Vagina (tissue), 2 donors: ENCODE measurements around the gene PTPRK. TPM values are rescaled to one million over a fixed set of nuclear protein-coding genes. Genes with fewer than 3 reads are reported as not detected.

Experiments
- DNase-seq, 2 donors: peaks; one replicate each; pipeline ENCODE4 v3.0.0-alpha.2; 2017; ENCODE audit errors: extremely low spot score in 2 of 2
- H3K27ac ChIP-seq: fragments of 200-600 bp; sonication (generic); one replicate; pipeline ENCODE4 v1.5.1; 2019
- H3K27me3 ChIP-seq: fragments of 200-600 bp; sonication (generic); one replicate; pipeline ENCODE4 v1.5.1; 2019
- H3K36me3 ChIP-seq, 2 donors: fragments of 200-600 bp; sonication (generic); one replicate each; pipeline ENCODE4 v1.5.1; 2017 to 2019
- H3K4me1 ChIP-seq: fragments of 200-600 bp; sonication (generic); one replicate; pipeline ENCODE4 v1.5.1; 2019
- H3K4me3 ChIP-seq, 2 donors: fragments of 200-600 bp; sonication (generic); 1 replicate in 1 of 2; 2 replicates in 1 of 2; pipeline ENCODE4 v1.5.1; 2016 to 2019
- H3K9me3 ChIP-seq: fragments of 200-600 bp; sonication (generic); one replicate; pipeline ENCODE4 v1.5.1; 2019
- POLR2A ChIP-seq, 2 donors: fragments of 450-650 bp; IDR thresholded peaks; one replicate each; pipeline ENCODE4 v1.6.1; 2017; ENCODE audit warnings: antibody characterized with exemption in 2 of 2, mild to moderate bottlenecking in 2 of 2, moderate library complexity in 2 of 2
- POLR2AphosphoS5 ChIP-seq, 2 donors: sonication (generic); formaldehyde crosslinking; IDR thresholded peaks; one replicate each; pipeline ENCODE4 v1.9.0; 2017; ENCODE audit warnings: antibody characterized with exemption in 2 of 2, mild to moderate bottlenecking in 2 of 2, low read depth in 1 of 2; ENCODE audit not compliant: insufficient read depth in 1 of 2
- intact Hi-C: fragments of 100-400 bp; cut with DNase I; formaldehyde crosslinking; loops from one replicate; pipeline ENCODE4 v1.15.1; 2023
- total RNA-seq: library from RNA; depleted of rRNA; stranded (reverse); fragments of >200 nt; gene quantifications from one replicate; pipeline ENCODE4 v1.2.3, GENCODE V29; 2016
- TF ChIP-seq, protein P1 (sequence below), 3 experiments: fragments of 450-650 bp in 2 of 3; fragments of 200-600 bp in 1 of 3; sonication (generic) in 1 of 3; IDR thresholded peaks; one replicate each; pipeline ENCODE4 v1.5.1; 2017 to 2019; ENCODE audit warnings: antibody characterized with exemption in 3 of 3, mild to moderate bottlenecking in 2 of 3, moderate library complexity in 2 of 3

The PTPRK gene
- total RNA-seq, 1 donor from 2014 or later, result 82.5 TPM

DNA sequence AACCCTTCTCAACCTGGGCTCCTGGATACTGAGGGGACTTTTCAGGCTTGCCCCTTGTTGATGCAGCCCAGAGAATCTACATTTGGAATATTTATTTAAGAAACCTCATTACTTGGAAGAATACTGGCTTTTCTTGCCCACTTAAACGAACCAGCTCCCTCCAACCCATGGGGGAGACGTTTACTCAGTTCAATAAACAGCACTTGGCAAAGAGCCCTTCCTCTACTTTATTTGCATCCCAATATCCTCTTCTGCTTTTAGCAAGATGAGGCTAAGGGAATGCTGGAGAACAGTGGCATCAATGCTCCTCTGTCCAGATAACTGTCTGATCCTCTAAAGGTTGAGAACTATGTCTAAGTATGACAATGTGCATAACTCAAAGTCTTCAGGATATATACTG lies 22.2 kb downstream of the PTPRK start:
- no peak for DNase-seq
- Histone ChIP-seq H3K4me1 (peaks cover 6% of the 10 kb centered on the region), H3K27me3 (no peaks in the 10 kb centered on the region), H3K27ac (no peak overlapping the region), H3K4me3 (no peak overlapping the region), H3K9me3 (no peaks in the 10 kb centered on the region), H3K36me3 (no peaks in the 10 kb centered on the region)
- TF ChIP-seq POLR2A (IDR thresholded peaks at IDR 0.05), result no peak
- no peak for TF ChIP-seq POLR2AphosphoS5 (IDR thresholded peaks at IDR 0.05; ENCODE audit: insufficient read depth in 1 of 2, low read depth in 1 of 2)
- TF ChIP-seq, protein P1, sequence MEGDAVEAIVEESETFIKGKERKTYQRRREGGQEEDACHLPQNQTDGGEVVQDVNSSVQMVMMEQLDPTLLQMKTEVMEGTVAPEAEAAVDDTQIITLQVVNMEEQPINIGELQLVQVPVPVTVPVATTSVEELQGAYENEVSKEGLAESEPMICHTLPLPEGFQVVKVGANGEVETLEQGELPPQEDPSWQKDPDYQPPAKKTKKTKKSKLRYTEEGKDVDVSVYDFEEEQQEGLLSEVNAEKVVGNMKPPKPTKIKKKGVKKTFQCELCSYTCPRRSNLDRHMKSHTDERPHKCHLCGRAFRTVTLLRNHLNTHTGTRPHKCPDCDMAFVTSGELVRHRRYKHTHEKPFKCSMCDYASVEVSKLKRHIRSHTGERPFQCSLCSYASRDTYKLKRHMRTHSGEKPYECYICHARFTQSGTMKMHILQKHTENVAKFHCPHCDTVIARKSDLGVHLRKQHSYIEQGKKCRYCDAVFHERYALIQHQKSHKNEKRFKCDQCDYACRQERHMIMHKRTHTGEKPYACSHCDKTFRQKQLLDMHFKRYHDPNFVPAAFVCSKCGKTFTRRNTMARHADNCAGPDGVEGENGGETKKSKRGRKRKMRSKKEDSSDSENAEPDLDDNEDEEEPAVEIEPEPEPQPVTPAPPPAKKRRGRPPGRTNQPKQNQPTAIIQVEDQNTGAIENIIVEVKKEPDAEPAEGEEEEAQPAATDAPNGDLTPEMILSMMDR (IDR thresholded peaks at IDR 0.05), result no peak
- intact Hi-C loops, result no loop called here

DNA sequence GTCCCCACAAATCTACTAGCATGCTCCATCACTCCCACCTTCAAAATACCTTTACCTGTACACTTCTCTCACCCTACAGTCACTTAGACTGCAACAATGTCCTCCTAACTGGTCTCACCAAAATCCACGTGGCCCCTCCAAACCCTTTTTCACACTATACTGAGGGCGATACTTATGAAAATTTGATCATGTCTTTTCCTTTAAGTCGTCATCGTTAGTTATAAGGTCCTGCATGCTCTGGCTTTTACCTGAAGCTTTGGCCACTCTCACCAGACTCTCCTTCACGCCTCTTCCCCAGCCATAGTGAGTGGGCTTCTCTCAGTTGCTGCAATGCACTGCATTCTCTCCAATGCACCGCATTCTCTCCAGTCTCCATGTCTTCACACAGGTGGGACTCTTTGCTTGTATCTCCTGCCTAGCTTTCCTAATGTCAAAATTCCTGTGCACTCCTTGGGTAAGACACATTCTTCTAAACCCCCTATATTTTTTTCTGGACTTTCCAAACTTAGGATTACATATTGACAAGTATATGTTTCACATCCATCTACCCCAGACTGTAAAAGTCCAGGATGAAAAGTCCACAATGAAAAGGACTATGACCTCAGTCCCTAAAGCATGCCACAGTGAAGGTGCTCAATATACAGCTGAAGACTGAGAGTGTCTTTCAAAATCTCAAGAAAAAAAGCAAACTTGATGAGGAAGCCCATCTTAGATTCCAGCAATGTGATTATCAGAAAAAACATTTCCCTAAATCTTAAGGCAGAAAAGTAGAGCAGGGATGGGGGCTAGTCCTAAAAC lies 24.7 kb downstream of the PTPRK start:
- Histone ChIP-seq H3K27ac (no peak overlapping the region), H3K27me3 (no peaks in the 10 kb centered on the region), H3K4me3 (no peak overlapping the region), H3K36me3 (no peaks in the 10 kb centered on the region), H3K4me1 (peaks cover 23% of the 10 kb centered on the region), H3K9me3 (no peaks in the 10 kb centered on the region)
- intact Hi-C loops, result no loop called here
- DNase-seq, result no peak
- TF ChIP-seq, protein P1 (IDR thresholded peaks at IDR 0.05), result no peak
- no peak for TF ChIP-seq POLR2A (IDR thresholded peaks at IDR 0.05)
- no peak for TF ChIP-seq POLR2AphosphoS5 (IDR thresholded peaks at IDR 0.05; ENCODE audit: insufficient read depth in 1 of 2, low read depth in 1 of 2)

DNA sequence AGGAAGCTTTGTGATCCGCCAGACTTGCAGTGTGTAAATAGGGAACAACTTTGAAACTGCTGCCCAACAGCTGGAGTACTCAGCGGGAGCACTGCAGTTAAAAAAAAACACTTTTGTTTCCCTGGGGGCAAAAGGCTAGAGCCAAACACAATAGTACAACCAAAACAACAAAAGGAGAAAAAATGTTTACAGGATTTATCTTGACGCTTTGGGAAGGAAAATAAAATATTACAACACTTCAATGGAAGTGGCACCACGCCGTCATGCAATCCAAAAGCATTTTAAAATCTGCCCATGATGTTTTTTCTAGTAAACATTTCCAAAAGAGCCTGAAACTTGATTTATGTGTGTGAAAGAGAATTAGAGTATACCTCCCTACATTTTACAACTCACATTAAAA lies 26.0 kb downstream of the PTPRK start:
- H3K4me3 ChIP-seq, result no peak overlapping the region
- DNase-seq, result no peak
- no peaks in the 10 kb centered on the region for H3K36me3 ChIP-seq
- intact Hi-C loops, result no loop called here
- no peaks in the 10 kb centered on the region for H3K27me3 ChIP-seq
- no peaks in the 10 kb centered on the region for H3K9me3 ChIP-seq
- TF ChIP-seq, protein P1 (IDR thresholded peaks at IDR 0.05), result no peak
- TF ChIP-seq POLR2AphosphoS5 (IDR thresholded peaks at IDR 0.05; ENCODE audit: insufficient read depth in 1 of 2, low read depth in 1 of 2) (no peak), POLR2A (IDR thresholded peaks at IDR 0.05) (no peak)
- no peak overlapping the region for H3K27ac ChIP-seq
- H3K4me1 ChIP-seq, result peaks cover 34% of the 10 kb centered on the region

GRCh38 chr6:128493877-128494276 lies 26.5 kb downstream of the PTPRK start:
- H3K4me3 ChIP-seq, result no peak overlapping the region
- DNase-seq, result no peak
- H3K4me1 ChIP-seq, result peaks cover 34% of the 10 kb centered on the region
- intact Hi-C loops, result no loop called here
- no peaks in the 10 kb centered on the region for H3K36me3 ChIP-seq
- H3K27ac ChIP-seq, result no peak overlapping the region
- H3K9me3 ChIP-seq, result no peaks in the 10 kb centered on the region
- no peaks in the 10 kb centered on the region for H3K27me3 ChIP-seq
- TF ChIP-seq POLR2AphosphoS5 (IDR thresholded peaks at IDR 0.05; ENCODE audit: insufficient read depth in 1 of 2, low read depth in 1 of 2), result no peak
- TF ChIP-seq, protein P1 (IDR thresholded peaks at IDR 0.05), result no peak
- no peak for TF ChIP-seq POLR2A (IDR thresholded peaks at IDR 0.05)

- Histone ChIP-seq H3K27me3 (no peaks in the 10 kb centered on the region), H3K36me3 (no peaks in the 10 kb centered on the region), H3K4me3 (no peak overlapping the region), H3K4me1 (peaks cover 29% of the 10 kb centered on the region), H3K27ac (peak overlapping the region; percentile 42), H3K9me3 (no peaks in the 10 kb centered on the region)
- DNase-seq, result no peak
- intact Hi-C loops, result no loop called here
- TF ChIP-seq, protein P1 (IDR thresholded peaks at IDR 0.05), result no peak
- TF ChIP-seq POLR2AphosphoS5 (IDR thresholded peaks at IDR 0.05; ENCODE audit: insufficient read depth in 1 of 2, low read depth in 1 of 2), result no peak
- no peak for TF ChIP-seq POLR2A (IDR thresholded peaks at IDR 0.05)
Measured at GRCh38 chr6:128492386-128492785, 28.0 kb downstream of the PTPRK start.
